HEK293 (cell line): ENCODE results near the gene PPP2R5D.

Experiments
- CTCF ChIA-PET: fragments of 350-600 bp; formaldehyde crosslinking; extraction: SDS; loops from one replicate; lab custom pipeline; 2021; ENCODE audit warnings: antibody characterized with exemption; lab: Yijun Ruan, JAX
- POLR2A ChIA-PET: fragments of 300-600 bp; formaldehyde crosslinking; extraction: SDS; loops from one replicate; lab custom pipeline; 2020; ENCODE audit warnings: antibody characterized with exemption, inconsistent platforms; lab: Yijun Ruan, JAX
- H3K27ac ChIP-seq: fragments of 200-500 bp; sonication (Bioruptor generic); 2 replicates; pipeline ENCODE4 v1.5.1; 2014; ENCODE audit warnings: low read depth, low read length, control low read depth, inconsistent platforms; ENCODE audit errors: extremely low read depth
- H3K36me3 ChIP-seq, 2 experiments: fragments of 200-500 bp in 1 of 2; sonication (Bioruptor generic) in 1 of 2; 1 replicate in 1 of 2; 2 replicates in 1 of 2; pipeline ENCODE4 v1.5.1; 2014 to 2017; ENCODE audit warnings: inconsistent platforms in 2 of 2, low read length in 2 of 2; ENCODE audit not compliant: control insufficient read depth in 2 of 2, insufficient read depth in 1 of 2
- H3K4me1 ChIP-seq: fragments of 200-500 bp; sonication (Bioruptor generic); 2 replicates; pipeline ENCODE4 v1.5.1; 2014; ENCODE audit warnings: mild to moderate bottlenecking, low read length, inconsistent platforms; ENCODE audit not compliant: control insufficient read depth, insufficient read depth
- H3K4me3 ChIP-seq: 2 replicates; pipeline ENCODE4 v1.5.1; 2011; ENCODE audit warnings: low read depth, mild to moderate bottlenecking, control low read depth, low read length, moderate library complexity
- H3K9me3 ChIP-seq: fragments of 200-500 bp; sonication (Bioruptor generic); 2 replicates; pipeline ENCODE4 v1.5.1; 2014; ENCODE audit warnings: low read depth, low read length, inconsistent platforms; ENCODE audit not compliant: control insufficient read depth, insufficient read depth
- FEZF1 ChIP-seq: fragments of 450-650 bp; formaldehyde crosslinking; IDR thresholded peaks from 2 replicates; pipeline ENCODE4 v1.5.1; 2016; ENCODE audit warnings: missing biosample characterization, missing genetic modification characterization
- GFI1B ChIP-seq: fragments of 450-650 bp; formaldehyde crosslinking; IDR thresholded peaks from 2 replicates; pipeline ENCODE4 v1.5.1; 2016; ENCODE audit warnings: missing biosample characterization, missing genetic modification characterization
- GLI4 ChIP-seq: fragments of 450-650 bp; formaldehyde crosslinking; IDR thresholded peaks from 2 replicates; pipeline ENCODE4 v1.5.1; 2016; ENCODE audit warnings: missing biosample characterization, missing genetic modification characterization
- KLF16 ChIP-seq: fragments of 450-650 bp; formaldehyde crosslinking; IDR thresholded peaks from 2 replicates; pipeline ENCODE4 v1.5.1; 2017; ENCODE audit warnings: missing biosample characterization, missing genetic modification characterization
- OVOL3 ChIP-seq: fragments of 450-650 bp; formaldehyde crosslinking; IDR thresholded peaks from 2 replicates; pipeline ENCODE4 v1.5.1; 2016; ENCODE audit warnings: missing biosample characterization, missing genetic modification characterization
- PATZ1 ChIP-seq: fragments of 450-650 bp; formaldehyde crosslinking; IDR thresholded peaks from 2 replicates; pipeline ENCODE4 v1.5.1; 2016; ENCODE audit warnings: missing biosample characterization, missing genetic modification characterization
- YY2 ChIP-seq: fragments of 450-650 bp; formaldehyde crosslinking; IDR thresholded peaks from 2 replicates; pipeline ENCODE4 v1.5.1; 2016; ENCODE audit warnings: missing biosample characterization, missing genetic modification characterization
- ZBTB20 ChIP-seq: fragments of 450-650 bp; formaldehyde crosslinking; IDR thresholded peaks from 2 replicates; pipeline ENCODE4 v1.5.1; 2016; ENCODE audit warnings: missing biosample characterization, missing genetic modification characterization
- ZBTB48 ChIP-seq: fragments of 450-650 bp; formaldehyde crosslinking; IDR thresholded peaks from 2 replicates; pipeline ENCODE4 v1.5.1; 2016; ENCODE audit warnings: missing biosample characterization, missing genetic modification characterization
- ZBTB7A ChIP-seq: fragments of 450-650 bp; formaldehyde crosslinking; IDR thresholded peaks from 2 replicates; pipeline ENCODE4 v1.5.1; 2016; ENCODE audit warnings: low read depth, missing biosample characterization, missing genetic modification characterization
- ZFHX2 ChIP-seq: fragments of 450-650 bp; formaldehyde crosslinking; conservative IDR thresholded peaks from 2 replicates; pipeline ENCODE4 v1.5.1; 2016; ENCODE audit warnings: missing biosample characterization, missing genetic modification characterization
- ZFP69B ChIP-seq: fragments of 450-650 bp; formaldehyde crosslinking; IDR thresholded peaks from 2 replicates; pipeline ENCODE4 v1.5.1; 2016; ENCODE audit warnings: missing biosample characterization, missing genetic modification characterization
- ZNF239 ChIP-seq: fragments of 450-650 bp; formaldehyde crosslinking; IDR thresholded peaks from 2 replicates; pipeline ENCODE4 v1.5.1; 2016; ENCODE audit warnings: missing biosample characterization, missing genetic modification characterization
- ZNF324 ChIP-seq: fragments of 450-650 bp; formaldehyde crosslinking; IDR thresholded peaks from 2 replicates; pipeline ENCODE4 v1.5.1; 2016; ENCODE audit warnings: missing biosample characterization, missing genetic modification characterization
- ZNF335 ChIP-seq: fragments of 450-650 bp; formaldehyde crosslinking; conservative IDR thresholded peaks from 2 replicates; pipeline ENCODE4 v1.5.1; 2016; ENCODE audit warnings: missing biosample characterization, missing genetic modification characterization
- ZNF354C ChIP-seq: fragments of 450-650 bp; formaldehyde crosslinking; IDR thresholded peaks from 2 replicates; pipeline ENCODE4 v1.5.1; 2016; ENCODE audit warnings: missing biosample characterization, missing genetic modification characterization, low read depth, borderline replicate concordance
- ZNF366 ChIP-seq: fragments of 450-650 bp; formaldehyde crosslinking; conservative IDR thresholded peaks from 2 replicates; pipeline ENCODE4 v1.5.1; 2016; ENCODE audit warnings: missing biosample characterization, missing genetic modification characterization
- ZNF398 ChIP-seq: fragments of 450-650 bp; formaldehyde crosslinking; IDR thresholded peaks from 2 replicates; pipeline ENCODE4 v1.5.1; 2017; ENCODE audit warnings: missing biosample characterization, missing genetic modification characterization
- ZNF561 ChIP-seq: fragments of 450-650 bp; IDR thresholded peaks from 2 replicates; pipeline ENCODE4 v1.5.1; 2018; ENCODE audit warnings: missing biosample characterization, missing genetic modification characterization, borderline replicate concordance
- TF ChIP-seq, protein P1 (sequence below): fragments of 450-650 bp; formaldehyde crosslinking; IDR thresholded peaks from 2 replicates; pipeline ENCODE4 v1.5.1; 2016; ENCODE audit warnings: missing biosample characterization, missing genetic modification characterization
- TF ChIP-seq, protein P2 (sequence below): fragments of 450-650 bp; formaldehyde crosslinking; IDR thresholded peaks from 2 replicates; pipeline ENCODE4 v1.5.1; 2016; ENCODE audit warnings: missing biosample characterization, missing genetic modification characterization
- TF ChIP-seq, protein P3 (sequence below): fragments of 450-650 bp; formaldehyde crosslinking; IDR thresholded peaks from 2 replicates; pipeline ENCODE4 v1.5.1; 2016; ENCODE audit warnings: missing biosample characterization, missing genetic modification characterization

Gene PPP2R5D

GRCh38 chr6:43013843-43014433, 29.6 kb downstream of the PPP2R5D start, which contains the start of the genes KLHDC3 and MEA1 (continued):
- TF ChIP-seq, protein P1, sequence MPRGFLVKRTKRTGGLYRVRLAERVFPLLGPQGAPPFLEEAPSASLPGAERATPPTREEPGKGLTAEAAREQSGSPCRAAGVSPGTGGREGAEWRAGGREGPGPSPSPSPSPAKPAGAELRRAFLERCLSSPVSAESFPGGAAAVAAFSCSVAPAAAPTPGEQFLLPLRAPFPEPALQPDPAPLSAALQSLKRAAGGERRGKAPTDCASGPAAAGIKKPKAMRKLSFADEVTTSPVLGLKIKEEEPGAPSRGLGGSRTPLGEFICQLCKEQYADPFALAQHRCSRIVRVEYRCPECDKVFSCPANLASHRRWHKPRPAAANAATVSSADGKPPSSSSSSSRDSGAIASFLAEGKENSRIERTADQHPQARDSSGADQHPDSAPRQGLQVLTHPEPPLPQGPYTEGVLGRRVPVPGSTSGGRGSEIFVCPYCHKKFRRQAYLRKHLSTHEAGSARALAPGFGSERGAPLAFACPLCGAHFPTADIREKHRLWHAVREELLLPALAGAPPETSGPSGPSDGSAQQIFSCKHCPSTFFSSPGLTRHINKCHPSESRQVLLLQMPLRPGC (tag by site-specific recombination), result 0 out of 2 replicates have a peak, but pooled peaks have one; percentile 6

- Histone ChIP-seq H3K4me3 (peak overlapping the region; percentile 70), H3K4me1 (peaks cover 12% of the 10 kb centered on the region), H3K9me3 (no peaks in the 10 kb centered on the region), H3K36me3 (peaks cover 29 to 71% of the 10 kb centered on the region in 2 experiments), H3K27ac (peak overlapping the region; percentile 65; the same call in 1 of the 2 replicates)
- POLR2A ChIA-PET, result interaction anchor here (0.6 to 4.6 kb wide), 35 partner anchors 11 to 1181 kb away, joined by 3 to 66 read pairs (median 5); partner anchors contain the start of genes CNPY3, CUL7, CUL9 and GNMT
- CTCF ChIA-PET, result interaction anchor here (0.6 to 2.6 kb wide), 6 partner anchors 10 to 129 kb away, joined by 3 to 15 read pairs (median 4); no protein-coding TSS in a partner anchor
- TF ChIP-seq ZFP69B (tag by site-specific recombination) (peak; percentile 71; the same call in 1 of the 2 replicates), ZNF398 (tag by site-specific recombination) (peak; percentile 4; the same call in 1 of the 2 replicates), OVOL3 (tag by site-specific recombination) (0 out of 2 replicates have a peak, but pooled peaks have one; percentile 56), GFI1B (tag by site-specific recombination) (0 out of 2 replicates have a peak, but pooled peaks have one; percentile 3), ZBTB7A (tag by site-specific recombination) (0 out of 2 replicates have a peak, but pooled peaks have one; percentile 57), ZNF324 (tag by site-specific recombination) (no peak), ZNF354C (tag by site-specific recombination) (no peak), ZNF335 (tag by site-specific recombination) (peak; percentile 14), PATZ1 (peak; percentile 51), ZNF561 (tag by site-specific recombination) (no peak), ZBTB20 (tag by site-specific recombination) (peak; percentile 45; the same call in 1 of the 2 replicates), ZFHX2 (tag by site-specific recombination) (no peak), ZNF366 (tag by site-specific recombination) (0 out of 2 replicates have a peak, but pooled peaks have one; percentile 63), ZBTB48 (tag by site-specific recombination) (peak; percentile 79), YY2 (tag by site-specific recombination) (peak; percentile 78), KLF16 (peak; percentile 32; the same call in 1 of the 2 replicates), GLI4 (tag by site-specific recombination) (0 out of 2 replicates have a peak, but pooled peaks have one; percentile 49), ZNF239 (tag by site-specific recombination) (peak; percentile 38; the same call in 1 of the 2 replicates), FEZF1 (tag by site-specific recombination) (no peak)
- TF ChIP-seq, protein P2, sequence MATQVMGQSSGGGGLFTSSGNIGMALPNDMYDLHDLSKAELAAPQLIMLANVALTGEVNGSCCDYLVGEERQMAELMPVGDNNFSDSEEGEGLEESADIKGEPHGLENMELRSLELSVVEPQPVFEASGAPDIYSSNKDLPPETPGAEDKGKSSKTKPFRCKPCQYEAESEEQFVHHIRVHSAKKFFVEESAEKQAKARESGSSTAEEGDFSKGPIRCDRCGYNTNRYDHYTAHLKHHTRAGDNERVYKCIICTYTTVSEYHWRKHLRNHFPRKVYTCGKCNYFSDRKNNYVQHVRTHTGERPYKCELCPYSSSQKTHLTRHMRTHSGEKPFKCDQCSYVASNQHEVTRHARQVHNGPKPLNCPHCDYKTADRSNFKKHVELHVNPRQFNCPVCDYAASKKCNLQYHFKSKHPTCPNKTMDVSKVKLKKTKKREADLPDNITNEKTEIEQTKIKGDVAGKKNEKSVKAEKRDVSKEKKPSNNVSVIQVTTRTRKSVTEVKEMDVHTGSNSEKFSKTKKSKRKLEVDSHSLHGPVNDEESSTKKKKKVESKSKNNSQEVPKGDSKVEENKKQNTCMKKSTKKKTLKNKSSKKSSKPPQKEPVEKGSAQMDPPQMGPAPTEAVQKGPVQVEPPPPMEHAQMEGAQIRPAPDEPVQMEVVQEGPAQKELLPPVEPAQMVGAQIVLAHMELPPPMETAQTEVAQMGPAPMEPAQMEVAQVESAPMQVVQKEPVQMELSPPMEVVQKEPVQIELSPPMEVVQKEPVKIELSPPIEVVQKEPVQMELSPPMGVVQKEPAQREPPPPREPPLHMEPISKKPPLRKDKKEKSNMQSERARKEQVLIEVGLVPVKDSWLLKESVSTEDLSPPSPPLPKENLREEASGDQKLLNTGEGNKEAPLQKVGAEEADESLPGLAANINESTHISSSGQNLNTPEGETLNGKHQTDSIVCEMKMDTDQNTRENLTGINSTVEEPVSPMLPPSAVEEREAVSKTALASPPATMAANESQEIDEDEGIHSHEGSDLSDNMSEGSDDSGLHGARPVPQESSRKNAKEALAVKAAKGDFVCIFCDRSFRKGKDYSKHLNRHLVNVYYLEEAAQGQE, result peak; percentile 26; the same call in 1 of the 2 replicates
- TF ChIP-seq, protein P3, sequence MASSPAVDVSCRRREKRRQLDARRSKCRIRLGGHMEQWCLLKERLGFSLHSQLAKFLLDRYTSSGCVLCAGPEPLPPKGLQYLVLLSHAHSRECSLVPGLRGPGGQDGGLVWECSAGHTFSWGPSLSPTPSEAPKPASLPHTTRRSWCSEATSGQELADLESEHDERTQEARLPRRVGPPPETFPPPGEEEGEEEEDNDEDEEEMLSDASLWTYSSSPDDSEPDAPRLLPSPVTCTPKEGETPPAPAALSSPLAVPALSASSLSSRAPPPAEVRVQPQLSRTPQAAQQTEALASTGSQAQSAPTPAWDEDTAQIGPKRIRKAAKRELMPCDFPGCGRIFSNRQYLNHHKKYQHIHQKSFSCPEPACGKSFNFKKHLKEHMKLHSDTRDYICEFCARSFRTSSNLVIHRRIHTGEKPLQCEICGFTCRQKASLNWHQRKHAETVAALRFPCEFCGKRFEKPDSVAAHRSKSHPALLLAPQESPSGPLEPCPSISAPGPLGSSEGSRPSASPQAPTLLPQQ (tag by site-specific recombination), result peak; percentile 80
Measured at GRCh38 chr6:43014434-43014909, 30.1 kb downstream of the PPP2R5D start.
